Pulmonary artery endothelial cell (primary cell): Measurements from ENCODE around the gene RNF175. TPM values are rescaled to one million over a fixed set of nuclear protein-coding genes. Genes with fewer than 3 reads are reported as not detected.

ENCODE experiments used
- DNase-seq: peaks from one replicate; pipeline ENCODE4 v3.0.0-alpha.2; 2011; ENCODE audit warnings: low read depth, low spot score
- total RNA-seq: library from RNA; depleted of rRNA; stranded (reverse); fragments of >200 nt; gene quantifications from 2 replicates; pipeline ENCODE4 v1.2.3, GENCODE V29; 2014

RNF175 gene
- total RNA-seq, 1 donor from 2014 or later: not detected

DNA sequence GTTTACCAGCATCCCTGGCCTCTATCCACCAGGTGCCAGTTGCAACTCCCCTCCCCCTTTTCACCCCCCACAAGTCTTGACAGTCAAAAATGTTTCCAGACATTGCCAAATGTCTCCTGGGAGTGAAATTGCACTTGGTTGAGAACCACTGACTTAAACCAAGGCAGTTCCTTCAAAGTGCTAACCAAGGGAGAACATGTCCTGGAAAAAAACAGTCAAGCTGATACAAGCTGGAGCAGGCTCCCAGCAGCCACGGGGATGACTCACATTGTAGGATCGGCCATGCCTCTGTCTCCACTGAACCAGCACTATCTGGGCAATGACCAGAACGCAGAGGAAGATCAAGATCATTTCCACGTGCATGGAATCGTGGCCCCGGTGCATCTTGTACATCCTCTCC lies 11.4 kb downstream of the RNF175 start:
- no peak for DNase-seq

DNA sequence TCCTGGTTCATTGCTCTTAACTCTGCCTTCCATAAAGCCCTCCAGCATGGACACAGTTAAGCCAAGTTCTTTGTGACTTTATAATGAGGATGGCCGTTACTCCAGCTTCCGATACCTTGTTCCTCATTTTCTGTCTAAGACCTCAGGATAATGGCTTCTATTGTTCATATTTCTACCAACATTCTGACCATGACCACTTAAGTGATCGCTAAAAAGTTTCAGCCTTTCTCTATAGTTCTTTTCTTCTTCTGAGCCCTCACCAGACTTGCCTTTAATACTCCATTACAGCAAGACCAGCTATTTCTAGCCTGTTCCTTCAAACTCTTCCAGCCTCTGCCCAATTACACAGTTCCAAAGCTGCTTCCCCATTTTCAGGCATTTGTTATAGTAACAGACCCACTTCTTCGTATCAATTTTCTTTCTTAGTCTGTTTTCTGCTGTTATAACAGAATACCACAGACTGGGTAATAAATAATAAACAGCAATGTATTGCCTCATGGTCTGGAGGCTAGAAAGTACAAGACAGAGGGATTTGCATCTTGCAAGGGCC lies 12.3 kb downstream of the RNF175 start:
- no peak for DNase-seq

DNA sequence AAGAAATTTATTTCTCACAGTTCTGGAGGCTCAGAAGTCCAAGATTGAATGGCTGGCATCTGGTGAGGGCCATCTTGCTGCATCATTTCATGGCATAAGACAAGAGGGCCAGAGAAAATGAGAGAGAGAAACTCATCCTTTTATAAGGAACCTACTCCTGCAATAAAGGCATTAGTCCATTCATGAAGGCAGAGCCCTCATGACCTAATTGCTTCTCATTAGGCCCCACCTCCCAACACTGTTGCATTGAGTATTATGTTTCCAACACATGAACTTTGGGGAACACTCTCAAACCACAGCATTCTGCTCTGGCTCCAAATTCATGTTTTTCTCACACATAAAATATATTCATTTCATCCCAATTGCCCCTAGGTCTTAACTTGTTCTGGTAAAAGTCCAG lies 14.2 kb downstream of the RNF175 start:
- no peak for DNase-seq

DNA sequence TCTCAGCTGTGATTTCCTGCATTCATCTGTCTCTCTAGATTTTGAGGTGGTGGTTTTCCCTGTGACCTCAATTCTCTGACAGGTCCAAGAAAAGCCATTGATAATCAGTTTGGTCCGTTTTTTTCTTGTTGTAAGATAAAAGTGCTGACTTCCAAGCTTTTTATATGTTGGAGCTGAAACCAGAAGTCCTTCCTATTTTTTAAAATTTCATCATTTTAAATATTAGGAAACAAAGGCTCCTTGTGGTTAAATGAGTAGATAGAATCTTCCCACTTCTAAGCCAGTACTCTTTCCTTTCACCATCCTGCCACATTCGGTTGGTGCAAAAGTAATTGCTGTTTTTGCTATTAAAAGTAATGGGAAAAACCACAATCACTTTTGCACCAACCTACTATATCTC lies 18.3 kb downstream of the RNF175 start:
- no peak for DNase-seq

DNA sequence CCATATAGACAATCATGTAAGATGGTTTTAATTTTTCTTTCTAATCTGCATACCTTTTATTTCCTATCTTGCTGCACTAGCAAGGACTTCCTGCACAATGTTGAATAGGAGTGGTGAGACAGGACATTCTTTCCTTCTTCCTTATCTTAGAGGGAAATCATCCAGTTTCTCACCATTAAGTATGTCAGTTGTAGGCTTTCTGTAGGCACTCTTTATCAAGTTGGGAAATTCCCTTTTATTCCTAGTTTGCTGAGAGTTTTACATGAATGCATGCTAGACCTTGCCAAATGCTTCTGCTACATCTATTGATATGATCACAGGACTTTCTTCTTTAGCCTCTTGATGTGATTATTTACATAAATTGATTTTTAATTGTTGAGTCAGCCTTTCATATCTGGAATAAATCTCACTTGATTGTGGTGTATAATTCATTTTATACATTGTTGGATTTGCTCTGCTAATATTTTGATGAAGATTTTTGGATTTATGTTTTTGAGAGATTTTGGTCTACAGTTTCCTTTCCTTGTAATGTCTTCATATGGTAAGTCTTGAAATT lies 23.8 kb downstream of the RNF175 start:
- no peak for DNase-seq

DNA sequence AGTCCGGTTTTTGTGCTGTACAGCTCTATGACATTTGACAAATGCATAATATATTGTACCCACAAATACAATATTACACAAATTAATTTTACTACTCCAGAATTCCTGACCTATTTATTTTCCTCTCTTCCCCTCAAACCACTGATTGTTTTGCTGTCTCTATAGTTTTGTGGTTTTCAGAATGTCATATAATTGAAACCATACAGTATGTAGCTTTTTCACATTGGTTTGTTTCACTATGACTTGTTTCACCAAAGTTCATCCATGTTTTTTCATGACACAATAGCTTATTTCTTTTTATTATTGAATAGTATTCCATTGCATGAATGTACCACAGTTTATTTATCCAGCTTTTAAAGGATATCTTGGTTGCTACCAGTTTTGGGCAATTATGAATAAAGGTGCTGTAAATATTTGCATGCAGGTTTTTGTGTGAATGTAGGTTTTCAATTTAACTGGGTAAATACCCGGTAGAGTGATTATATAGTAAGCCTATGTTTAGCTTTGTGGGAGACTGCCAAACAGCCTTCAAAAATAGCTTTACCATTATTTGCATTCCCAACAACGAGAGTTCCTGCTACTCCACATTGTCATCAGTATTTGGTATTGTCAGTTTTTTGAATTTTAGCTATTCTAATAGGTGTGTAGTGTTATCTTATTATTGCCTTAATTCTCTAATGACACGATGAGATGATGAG lies 25.9 kb downstream of the RNF175 start:
- no peak for DNase-seq

DNA sequence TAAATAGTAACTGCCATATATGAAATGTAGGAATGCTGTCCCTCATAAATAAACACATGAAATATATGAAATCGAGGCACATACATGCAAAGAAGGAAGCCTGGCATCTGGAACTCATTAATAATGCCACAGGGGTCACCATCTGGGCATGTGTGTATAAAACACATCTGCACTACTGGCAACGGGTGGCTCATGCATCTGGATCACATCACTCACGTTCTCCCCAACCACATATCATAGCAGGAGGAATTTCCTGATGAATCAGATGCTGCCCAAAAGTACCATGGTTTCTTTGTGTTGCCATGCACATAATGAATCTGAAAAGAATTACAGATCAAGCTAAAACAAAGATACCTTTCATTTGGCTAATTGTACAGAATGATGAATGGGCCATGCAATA lies 28.6 kb downstream of the RNF175 start:
- no peak for DNase-seq

DNA sequence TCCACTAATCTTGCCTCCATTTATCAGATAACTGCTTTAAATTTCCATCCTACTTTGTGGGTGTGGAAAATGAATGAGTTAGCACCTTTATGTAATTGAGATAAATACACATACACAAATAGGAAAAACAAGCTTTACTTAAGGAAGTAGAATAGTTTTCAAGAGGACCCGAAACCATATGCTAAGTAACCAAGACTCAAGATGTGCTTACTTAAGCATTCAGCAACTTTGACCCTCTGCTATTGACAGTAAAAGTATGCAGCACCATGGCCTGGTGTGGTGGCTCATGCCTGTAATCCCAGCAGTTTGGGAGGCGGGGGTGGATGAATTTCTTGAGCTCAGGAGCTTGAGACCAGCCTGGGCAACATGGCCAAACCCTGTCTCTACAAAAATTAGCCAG lies 29.9 kb downstream of the RNF175 start:
- no peak for DNase-seq

DNA sequence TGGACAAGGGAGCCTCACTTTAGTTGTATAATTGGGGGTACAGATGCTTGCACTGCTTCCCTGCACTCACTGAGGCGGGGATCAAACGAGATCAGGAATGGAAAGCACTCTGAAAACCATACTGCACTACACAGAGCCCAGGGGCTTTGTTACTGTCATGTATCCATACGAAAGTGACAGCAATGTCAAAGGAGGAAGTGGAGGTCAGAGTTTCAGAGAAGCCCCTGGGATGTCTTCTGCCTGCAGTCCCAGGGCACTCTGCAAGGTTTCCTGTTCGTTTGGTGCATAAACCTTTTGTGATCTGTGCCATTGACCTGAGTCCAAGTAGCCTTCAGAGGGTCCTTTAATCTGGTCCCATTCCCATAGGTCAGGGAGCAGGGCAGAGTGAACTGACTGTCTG lies 31.2 kb downstream of the RNF175 start:
- DNase-seq: no peak

DNA sequence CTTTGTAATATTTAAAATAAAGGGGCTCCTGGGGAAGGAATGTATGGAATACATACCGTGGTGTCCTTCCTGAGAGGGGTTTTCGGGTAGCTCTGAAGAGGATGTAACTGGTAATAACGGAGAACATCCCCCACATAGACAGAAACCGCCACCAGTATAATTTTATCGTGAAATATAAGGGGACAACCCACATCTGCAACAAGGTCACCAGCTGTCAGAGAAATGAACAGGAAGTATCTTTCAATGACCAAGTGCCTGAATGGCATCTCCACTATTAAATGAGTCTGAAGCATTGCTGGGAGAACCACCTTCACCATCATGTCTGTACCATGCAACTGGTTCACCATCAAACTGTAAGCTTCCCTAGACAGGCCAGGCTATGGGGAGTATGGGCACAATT lies 31.7 kb downstream of the RNF175 start:
- DNase-seq: no peak

DNA sequence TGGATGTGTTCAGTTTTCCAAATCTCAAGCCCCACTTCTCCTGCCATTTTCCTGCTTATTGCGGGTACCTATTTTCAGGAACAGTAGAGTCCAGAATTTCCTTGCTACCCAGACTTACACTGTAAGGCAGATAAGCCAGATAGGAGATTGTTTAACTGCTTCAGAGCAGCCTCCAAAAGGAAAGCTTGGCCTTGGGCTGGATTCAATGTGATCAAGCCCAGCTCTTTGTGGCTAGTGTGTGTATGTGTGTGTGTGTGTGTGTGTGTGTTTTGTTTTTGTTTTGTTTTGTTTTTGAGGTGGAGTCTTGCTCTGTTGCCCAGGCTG lies 34.0 kb downstream of the RNF175 start:
- DNase-seq: no peak

DNA sequence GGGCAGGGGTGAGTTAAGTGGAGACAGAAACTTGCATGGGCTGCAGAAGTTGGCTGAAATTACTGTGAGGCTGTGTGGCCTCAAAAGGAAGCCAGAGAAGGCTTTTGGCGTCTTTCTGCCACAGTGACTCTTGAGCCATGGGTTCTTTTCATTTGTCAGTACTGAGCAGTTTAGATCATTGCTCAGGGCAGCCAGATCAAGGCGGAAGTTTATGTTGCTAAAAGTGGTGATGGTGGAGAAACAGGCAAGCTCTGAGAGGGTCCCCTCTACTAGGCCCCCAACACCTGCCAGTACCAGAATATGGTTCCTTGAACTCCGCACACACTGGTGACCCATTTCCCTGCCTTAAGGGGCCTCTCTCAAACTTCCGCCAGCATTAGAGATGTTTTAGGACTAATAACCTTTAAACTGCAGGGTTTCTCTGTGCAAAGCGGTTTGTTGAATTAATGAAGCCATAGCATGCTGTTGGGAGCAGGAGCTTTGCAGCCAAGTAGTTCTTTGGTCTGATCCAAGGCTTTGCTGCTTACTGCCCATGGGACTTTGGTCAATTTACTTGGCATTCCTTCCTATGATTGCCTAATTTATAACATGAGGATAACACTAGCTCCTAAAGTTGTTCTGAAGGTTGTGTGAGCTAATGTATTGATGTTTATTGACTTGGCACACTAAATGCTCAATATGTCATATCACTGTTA lies 34.5 kb downstream of the RNF175 start:
- DNase-seq: no peak

DNA sequence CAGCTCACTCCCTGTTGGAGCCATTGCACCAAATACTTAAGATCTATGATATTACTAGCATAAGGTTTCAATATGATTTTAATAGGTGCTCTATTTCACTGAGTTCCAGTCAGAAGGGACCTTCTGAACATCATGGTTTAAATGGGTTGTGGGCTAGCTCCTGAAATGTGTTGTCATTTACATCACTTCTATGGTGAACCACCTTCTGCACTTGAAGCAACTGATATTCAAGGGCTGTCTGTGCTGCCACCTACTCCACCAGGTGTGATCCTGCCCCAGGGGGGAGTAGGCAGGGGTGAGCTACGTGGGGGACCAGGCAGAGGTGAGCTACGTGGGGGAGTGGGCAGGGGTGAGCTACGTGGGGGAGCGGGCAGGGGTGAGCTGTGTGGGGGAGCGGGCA lies 35.2 kb downstream of the RNF175 start:
- DNase-seq: no peak

DNA sequence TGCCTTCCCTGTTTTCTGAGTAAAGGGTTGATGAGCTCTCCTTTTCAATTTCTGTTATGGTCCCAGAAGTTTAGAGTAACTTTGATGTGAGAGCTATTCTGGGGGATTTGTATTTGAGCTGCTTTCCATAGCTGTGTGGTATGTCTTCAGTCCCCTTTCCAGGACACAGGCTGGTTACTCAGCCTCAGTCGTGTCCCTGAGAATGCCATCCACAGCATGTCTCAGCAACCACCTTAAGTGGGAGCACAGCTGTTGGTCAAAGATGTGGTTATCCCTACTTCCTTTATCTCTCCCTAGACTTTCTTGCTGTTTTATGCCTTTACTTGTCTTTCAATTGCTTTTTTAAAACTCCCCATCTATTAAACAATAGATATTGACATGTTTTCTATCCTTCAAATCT lies 37.8 kb downstream of the RNF175 start:
- DNase-seq: no peak

DNA sequence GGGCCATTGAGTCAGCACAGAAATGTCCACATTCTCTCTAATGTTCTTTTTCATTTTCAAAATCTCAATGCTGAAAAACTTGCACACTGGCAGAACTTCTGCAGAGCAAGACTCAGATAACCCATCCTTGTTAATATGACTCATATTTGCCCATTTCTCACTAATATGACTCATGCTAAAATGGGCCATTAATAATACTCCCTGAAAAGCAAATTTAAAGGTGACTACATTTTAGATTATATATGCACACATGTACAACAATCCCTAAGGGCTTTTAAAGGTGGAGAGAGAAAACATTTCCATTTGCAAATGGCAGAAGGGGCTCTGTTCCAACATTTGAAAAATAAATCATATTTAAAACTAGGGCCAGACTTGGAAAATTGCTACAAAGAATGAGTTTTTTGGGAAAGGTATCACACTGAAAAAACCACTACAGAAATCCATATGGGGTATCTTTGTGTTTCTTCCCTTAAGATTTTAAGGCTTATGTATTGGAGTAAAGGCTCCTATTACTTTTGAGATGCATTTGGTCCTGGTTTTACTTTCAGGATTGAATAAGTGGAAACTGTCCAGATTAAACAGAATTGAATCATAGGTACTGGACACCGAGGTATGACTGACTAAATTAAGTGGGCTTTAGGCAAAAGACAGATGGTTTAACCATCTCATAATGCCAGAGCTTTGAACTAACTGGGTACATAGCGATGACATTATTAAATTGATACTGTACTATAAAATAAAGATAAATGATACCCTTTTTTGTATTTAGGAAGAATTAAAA lies 45.8 kb downstream of the RNF175 start:
- DNase-seq: no peak

DNA sequence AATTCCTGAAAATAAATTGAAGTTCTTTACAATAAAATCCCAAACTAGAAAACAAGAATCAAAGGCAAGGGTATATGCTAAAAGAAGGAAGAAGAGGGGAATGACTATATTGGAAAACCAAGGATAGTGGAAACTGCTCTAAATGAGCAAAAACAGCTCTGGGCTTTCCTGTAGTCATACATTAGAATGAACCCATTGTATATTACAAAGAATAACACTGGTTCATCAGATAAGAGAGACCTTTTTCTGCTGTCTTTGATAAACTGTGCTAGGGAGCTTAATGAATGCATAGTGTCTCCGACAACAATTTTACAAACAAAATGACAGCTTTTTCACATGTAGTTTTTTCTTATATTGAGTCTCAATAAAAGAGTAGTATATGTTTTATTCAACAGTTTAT lies 49.1 kb downstream of the RNF175 start:
- no peak for DNase-seq

DNA sequence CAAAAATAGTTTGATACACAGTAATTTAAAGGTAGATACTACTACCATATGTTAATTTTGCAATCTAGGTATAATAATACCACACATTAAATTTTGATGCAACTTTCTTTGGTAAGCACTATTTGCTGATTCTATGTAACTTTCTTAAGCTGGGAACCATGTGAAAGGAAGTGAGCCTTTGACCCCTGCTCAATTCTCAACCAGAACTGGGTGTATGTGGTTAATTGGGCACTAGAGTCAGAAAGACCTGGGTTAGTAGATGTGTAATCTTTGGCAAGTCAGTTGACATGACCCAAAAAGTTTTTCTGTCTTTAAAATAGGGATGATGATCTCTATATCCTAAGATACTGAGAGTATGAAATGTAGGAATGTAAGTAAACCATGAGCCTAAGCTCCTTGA lies 53.3 kb downstream of the RNF175 start:
- no peak for DNase-seq

DNA sequence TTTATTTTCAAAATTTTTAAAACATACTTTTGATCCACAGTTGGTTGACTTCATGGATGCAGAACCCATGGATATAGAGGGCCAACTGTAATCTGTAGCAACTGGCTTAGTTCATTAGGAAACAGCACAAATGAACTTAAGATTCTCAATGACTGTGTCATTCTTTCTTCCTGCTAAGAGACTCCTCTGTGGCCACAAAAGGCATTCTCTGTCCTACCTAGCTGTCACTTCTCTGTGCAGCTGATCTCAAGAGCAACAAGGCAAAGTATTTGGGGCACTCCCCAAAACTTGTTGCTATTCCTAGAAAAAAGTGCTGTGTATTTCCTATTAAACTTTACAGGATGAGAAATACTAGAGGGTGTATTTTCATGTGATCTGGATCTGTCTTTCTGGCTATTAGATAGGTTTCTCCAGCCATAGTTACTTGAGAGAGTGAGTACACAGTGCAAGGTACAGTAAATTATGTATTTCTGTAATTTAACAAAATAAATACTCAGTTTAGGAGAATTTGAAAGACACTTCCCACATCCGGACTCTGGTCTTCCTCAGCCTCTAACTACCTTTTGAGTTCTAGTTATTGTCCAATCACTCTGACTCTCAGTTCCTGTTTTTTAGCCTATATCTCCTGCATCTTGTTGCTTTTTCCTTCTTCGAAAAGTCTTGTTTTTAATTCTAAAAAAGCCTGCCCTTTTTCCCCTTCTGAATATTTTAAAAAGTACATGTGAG lies 53.9 kb downstream of the RNF175 start:
- DNase-seq: no peak

DNA sequence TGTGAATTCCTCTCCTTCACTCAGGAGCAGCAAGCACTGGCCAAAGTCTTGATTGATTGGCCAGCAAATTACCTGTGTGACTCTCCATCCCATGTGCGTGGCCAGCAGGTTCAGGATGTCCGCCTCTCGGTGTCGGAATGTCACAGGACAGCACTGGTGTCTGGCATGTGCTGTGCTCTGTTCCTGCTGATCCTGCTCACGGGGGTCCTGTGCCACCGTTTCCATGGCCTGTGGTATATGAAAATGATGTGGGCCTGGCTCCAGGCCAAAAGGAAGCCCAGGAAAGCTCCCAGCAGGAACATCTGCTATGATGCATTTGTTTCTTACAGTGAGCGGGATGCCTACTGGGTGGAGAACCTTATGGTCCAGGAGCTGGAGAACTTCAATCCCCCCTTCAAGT lies 55.3 kb downstream of the RNF175 start:
- no peak for DNase-seq

DNA sequence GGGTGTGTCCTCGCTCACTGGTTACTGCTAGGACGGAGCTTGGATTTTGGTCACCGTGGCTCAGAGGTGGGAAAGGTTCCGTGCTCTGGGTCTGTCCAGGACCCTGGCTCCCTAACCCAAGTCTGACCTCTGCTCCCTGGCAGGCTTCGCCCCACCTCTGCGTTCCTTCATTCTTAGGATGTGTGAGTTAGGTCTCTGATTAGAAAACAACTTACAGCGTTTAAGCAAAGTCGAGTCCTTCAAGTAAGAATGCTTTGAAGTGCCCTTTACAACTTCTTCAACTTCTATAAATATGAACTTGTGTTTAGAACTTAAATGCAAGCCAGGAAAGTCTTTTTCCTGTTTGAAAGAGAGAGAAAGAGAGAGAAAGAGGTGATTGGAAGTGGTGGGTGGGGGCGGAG lies 74.9 kb downstream of the RNF175 start:
- DNase-seq: no peak

DNA sequence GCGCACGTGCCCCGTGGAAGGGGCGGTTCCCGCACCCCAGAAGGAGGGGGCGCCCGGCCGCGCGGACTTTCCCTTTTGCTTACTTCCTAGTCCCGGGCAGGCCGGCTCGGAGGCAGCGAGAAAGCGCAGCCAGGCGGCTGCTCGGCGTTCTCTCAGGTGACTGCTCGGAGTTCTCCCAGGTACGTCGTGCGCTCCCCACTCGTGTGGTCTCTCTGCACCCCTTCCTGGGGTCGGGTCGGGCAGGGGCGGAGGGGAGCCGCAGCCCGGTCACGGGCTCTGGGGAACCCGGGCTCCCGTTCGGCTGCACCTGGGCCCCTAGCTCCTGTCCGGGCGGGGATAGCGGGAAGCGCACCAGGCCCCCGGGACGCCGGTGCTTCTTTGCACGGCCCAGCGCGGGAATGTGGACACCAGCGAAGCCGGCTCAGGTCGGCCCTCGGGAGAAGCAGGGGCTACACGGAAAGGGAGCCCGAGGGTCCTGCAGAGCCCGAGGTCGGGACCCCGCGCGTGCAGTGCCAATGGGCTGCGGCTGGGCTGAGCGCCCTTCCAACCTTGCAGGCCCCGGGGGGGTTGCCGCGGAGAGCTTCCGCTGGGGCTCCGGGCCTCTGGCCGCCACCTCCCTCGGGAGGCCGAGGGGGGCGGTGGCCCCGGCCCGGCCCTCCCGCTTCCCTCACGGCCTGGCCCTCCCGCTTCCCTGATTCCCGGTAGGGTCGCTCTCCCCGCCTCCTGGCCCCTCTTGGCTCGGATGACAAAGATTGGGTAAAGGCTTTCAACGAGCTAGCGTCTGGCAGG lies 75.4 kb downstream of the RNF175 start, which contains the start of gene TLR2:
Gene TLR2 (plus strand): TSS at position 99 of the 789 bp plus-strand sequence. CDS start 18,628 bp downstream, outside the sequence.
- DNase-seq: no peak
